Uterus (tissue), 2 donors: ENCODE measurements around the gene MYBPH.

Experiments
- CTCF ChIP-seq, 4 experiments: fragments of 200-600 bp in 2 of 4; fragments of 450-650 bp in 2 of 4; sonication (generic) in 2 of 4; IDR thresholded peaks; one replicate each; pipeline ENCODE4 v1.5.1; 2016 to 2019; ENCODE audit warnings: antibody characterized with exemption in 4 of 4, mild to moderate bottlenecking in 2 of 4, moderate library complexity in 1 of 4
- POLR2A ChIP-seq, 2 donors: fragments of 450-650 bp; IDR thresholded peaks; one replicate each; pipeline ENCODE4 v1.6.1; 2016; ENCODE audit warnings: antibody characterized with exemption in 2 of 2, mild to moderate bottlenecking in 1 of 2, moderate library complexity in 1 of 2

GRCh38 chr1:203158423-203158822, 17.2 kb downstream of the MYBPH start:
- no peak for TF ChIP-seq CTCF (IDR thresholded peaks at IDR 0.05)
- TF ChIP-seq POLR2A (IDR thresholded peaks at IDR 0.05), result no peak
